ENCODE results near the gene CLDN4.
"Not testable (repeated sequence)": the region's sequence is repeated elsewhere in the genome, so short reads cannot be mapped to it uniquely, and the experiment has no call there.

CLDN4 gene

GRCh38 chr7:73844131-73844547 is 13.3 kb downstream of the CLDN4 start:
- DNase-seq: no peak

- DNase-seq: no peak
These were observed 14.2 kb downstream of the CLDN4 start for GRCh38 chr7:73844848-73845460.

- not testable (repeated sequence) for DNase-seq
These were observed 15.0 kb downstream of the CLDN4 start for GRCh38 chr7:73845701-73846195.

- no peak for DNase-seq
These were observed 17.3 kb downstream of the CLDN4 start for GRCh38 chr7:73847941-73848723.

GRCh38 chr7:73850781-73851207 is 20.0 kb downstream of the CLDN4 start:
- DNase-seq: peak; percentile 43

GRCh38 chr7:73851410-73852338 is 20.9 kb downstream of the CLDN4 start:
- DNase-seq: peak; percentile 32

GRCh38 chr7:73852500-73852899 is 21.7 kb downstream of the CLDN4 start:
- DNase-seq: no peak

- no peak for DNase-seq
These were observed 26.1 kb downstream of the CLDN4 start for GRCh38 chr7:73856941-73857340.

GRCh38 chr7:73858807-73859206 is 28.0 kb downstream of the CLDN4 start:
- no peak for DNase-seq

- no peak for DNase-seq
These were observed 30.1 kb downstream of the CLDN4 start, which contains the start of gene TMEM270 for GRCh38 chr7:73860859-73861258. TSS of gene TMEM270 (plus strand) at chr7:73861159. CDS start at chr7:73861195, 36 bp downstream.

- no peak for DNase-seq
These were observed 30.5 kb downstream of the CLDN4 start for GRCh38 chr7:73861305-73861704.

GRCh38 chr7:73864981-73865711 is 34.4 kb downstream of the CLDN4 start:
- DNase-seq: no peak

- no peak for DNase-seq
These were observed 35.1 kb downstream of the CLDN4 start for GRCh38 chr7:73865738-73866445.

- no peak for DNase-seq
These were observed 35.6 kb downstream of the CLDN4 start for GRCh38 chr7:73866446-73866767.

GRCh38 chr7:73869011-73869798 is 38.4 kb downstream of the CLDN4 start:
- DNase-seq: no peak

GRCh38 chr7:73870041-73870492 is 39.3 kb downstream of the CLDN4 start:
- DNase-seq: no peak

- DNase-seq: no peak
These were observed 40.6 kb downstream of the CLDN4 start for GRCh38 chr7:73871163-73872011.

- no peak for DNase-seq
These were observed 41.5 kb downstream of the CLDN4 start for GRCh38 chr7:73872056-73872908.

- no peak for DNase-seq
These were observed 45.6 kb downstream of the CLDN4 start for GRCh38 chr7:73876361-73876760.

Measured in DMS153 (cell line).